ENCODE data around the gene ACTN2.

DNA sequence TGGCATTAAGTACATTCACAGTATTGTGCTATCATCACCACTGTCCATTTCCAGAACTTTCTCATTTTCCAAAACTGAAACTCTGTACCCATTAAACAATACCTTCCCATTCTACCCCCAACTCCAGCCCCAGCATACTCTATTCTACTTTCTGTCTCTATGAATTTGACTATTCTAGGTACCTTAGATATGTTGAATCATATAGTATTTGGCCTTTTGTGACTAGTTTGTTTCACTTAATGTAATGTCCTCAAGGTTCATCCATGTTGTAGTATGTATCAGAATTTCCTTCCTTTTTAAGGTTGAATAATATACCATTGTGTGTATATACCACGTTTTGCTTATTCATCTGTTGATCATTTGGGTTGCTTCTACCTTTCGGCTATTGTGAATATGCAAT lies 120.3 kb downstream of the ACTN2 start:
- TF ChIP-seq, protein P1, sequence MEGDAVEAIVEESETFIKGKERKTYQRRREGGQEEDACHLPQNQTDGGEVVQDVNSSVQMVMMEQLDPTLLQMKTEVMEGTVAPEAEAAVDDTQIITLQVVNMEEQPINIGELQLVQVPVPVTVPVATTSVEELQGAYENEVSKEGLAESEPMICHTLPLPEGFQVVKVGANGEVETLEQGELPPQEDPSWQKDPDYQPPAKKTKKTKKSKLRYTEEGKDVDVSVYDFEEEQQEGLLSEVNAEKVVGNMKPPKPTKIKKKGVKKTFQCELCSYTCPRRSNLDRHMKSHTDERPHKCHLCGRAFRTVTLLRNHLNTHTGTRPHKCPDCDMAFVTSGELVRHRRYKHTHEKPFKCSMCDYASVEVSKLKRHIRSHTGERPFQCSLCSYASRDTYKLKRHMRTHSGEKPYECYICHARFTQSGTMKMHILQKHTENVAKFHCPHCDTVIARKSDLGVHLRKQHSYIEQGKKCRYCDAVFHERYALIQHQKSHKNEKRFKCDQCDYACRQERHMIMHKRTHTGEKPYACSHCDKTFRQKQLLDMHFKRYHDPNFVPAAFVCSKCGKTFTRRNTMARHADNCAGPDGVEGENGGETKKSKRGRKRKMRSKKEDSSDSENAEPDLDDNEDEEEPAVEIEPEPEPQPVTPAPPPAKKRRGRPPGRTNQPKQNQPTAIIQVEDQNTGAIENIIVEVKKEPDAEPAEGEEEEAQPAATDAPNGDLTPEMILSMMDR (conservative IDR thresholded peaks at IDR 0.05; ENCODE audit: low read length) = no peak
- no peak for TF ChIP-seq EZH2phosphoT487 (IDR thresholded peaks at IDR 0.05; ENCODE audit: borderline replicate concordance)

Measured in Loucy (cell line).